Activated CD4-positive, alpha-beta T cell treated with anti-CD3 and anti-CD28 coated beads for 1 hour (primary cell): ENCODE results near the gene ZIC4.

Source experiments
- DNase-seq: peaks from one replicate; pipeline ENCODE4 v3.0.0-alpha.2; 2020

Gene ZIC4

GRCh38 chr3:147406028-147406931, at the start of gene ZIC4:
Gene ZIC4 (minus strand): TSS chr3:147406543. CDS start chr3:147402797, 3,746 bp downstream.
- no peak for DNase-seq

- no peak for DNase-seq
These were observed 43.3 kb upstream of the ZIC4 start for GRCh38 chr3:147449669-147450068.

- no peak for DNase-seq
These were observed 40.9 kb upstream of the ZIC4 start for GRCh38 chr3:147447224-147447623.

- DNase-seq = no peak
These were observed 25.4 kb upstream of the ZIC4 start for GRCh38 chr3:147431751-147432150.

GRCh38 chr3:147428754-147429153, 22.4 kb upstream of the ZIC4 start:
- DNase-seq = no peak

GRCh38 chr3:147428326-147428725, 22.0 kb upstream of the ZIC4 start:
- DNase-seq = no peak

GRCh38 chr3:147427746-147428145, 21.4 kb upstream of the ZIC4 start:
- DNase-seq = no peak

GRCh38 chr3:147426931-147427330, 20.6 kb upstream of the ZIC4 start:
- no peak for DNase-seq

GRCh38 chr3:147425388-147425850, 19.1 kb upstream of the ZIC4 start:
- DNase-seq = no peak

- DNase-seq = no peak
These were observed 18.4 kb upstream of the ZIC4 start for GRCh38 chr3:147424581-147425387.

GRCh38 chr3:147423798-147424580, 17.6 kb upstream of the ZIC4 start:
- DNase-seq = no peak

- no peak for DNase-seq
These were observed 17.1 kb upstream of the ZIC4 start for GRCh38 chr3:147423537-147423797.

- DNase-seq = no peak
These were observed 16.5 kb upstream of the ZIC4 start for GRCh38 chr3:147422601-147423536.

GRCh38 chr3:147422196-147422595, 15.9 kb upstream of the ZIC4 start:
- no peak for DNase-seq

- no peak for DNase-seq
These were observed 15.0 kb upstream of the ZIC4 start for GRCh38 chr3:147421184-147421912.

GRCh38 chr3:147420353-147421183, 14.2 kb upstream of the ZIC4 start:
- no peak for DNase-seq

GRCh38 chr3:147419781-147420224, 13.5 kb upstream of the ZIC4 start:
- DNase-seq = no peak

GRCh38 chr3:147418808-147419701, 12.7 kb upstream of the ZIC4 start:
- no peak for DNase-seq

- DNase-seq = no peak
These were observed 12.0 kb upstream of the ZIC4 start for GRCh38 chr3:147418371-147418781.
